SJCRH30 (cell line): ENCODE data around the gene ZFP36L2. TPM values are rescaled to one million over a fixed set of nuclear protein-coding genes. Genes with fewer than 3 reads are reported as not detected.
A peak's percentile ranks its signal among the peaks of the same experiment; 100 is the strongest.

ENCODE experiments used
- DNase-seq, 2 experiments: peaks; one replicate each; pipeline ENCODE4 v3.0.0-alpha.2; 2015 to 2020
- H3K27ac ChIP-seq: fragments of 250-450 bp; sonication (Bioruptor Pico); 2 replicates; pipeline ENCODE4 v1.5.1; 2020; ENCODE audit warnings: mild to moderate bottlenecking, moderate library complexity
- H3K27me3 ChIP-seq: fragments of 250-450 bp; sonication (Bioruptor Pico); 2 replicates; pipeline ENCODE4 v1.5.1; 2020; ENCODE audit warnings: mild to moderate bottlenecking, moderate library complexity
- H3K36me3 ChIP-seq: fragments of 250-450 bp; sonication (Bioruptor Pico); 2 replicates; pipeline ENCODE4 v1.5.1; 2020; ENCODE audit warnings: mild to moderate bottlenecking, moderate library complexity
- H3K4me1 ChIP-seq: fragments of 250-450 bp; sonication (Bioruptor Pico); 2 replicates; pipeline ENCODE4 v1.5.1; 2020; ENCODE audit warnings: mild to moderate bottlenecking, moderate library complexity
- H3K4me3 ChIP-seq: fragments of 250-450 bp; sonication (Bioruptor Pico); 2 replicates; pipeline ENCODE4 v1.5.1; 2020; ENCODE audit warnings: mild to moderate bottlenecking, moderate library complexity
- H3K9me3 ChIP-seq: fragments of 250-450 bp; sonication (Bioruptor Pico); replicated peaks from 2 replicates; pipeline ENCODE4 v1.5.1; 2020; ENCODE audit warnings: mild to moderate bottlenecking, moderate library complexity
- total RNA-seq: library from RNA; depleted of rRNA; stranded (reverse); fragments of >200 nt; shearing (Covaris generic); gene quantifications from 2 replicates; pipeline ENCODE4 v1.2.3, GENCODE V29; 2014

Gene ZFP36L2
- total RNA-seq, 1 experiment from 2014 or later = 5.6 TPM

DNA sequence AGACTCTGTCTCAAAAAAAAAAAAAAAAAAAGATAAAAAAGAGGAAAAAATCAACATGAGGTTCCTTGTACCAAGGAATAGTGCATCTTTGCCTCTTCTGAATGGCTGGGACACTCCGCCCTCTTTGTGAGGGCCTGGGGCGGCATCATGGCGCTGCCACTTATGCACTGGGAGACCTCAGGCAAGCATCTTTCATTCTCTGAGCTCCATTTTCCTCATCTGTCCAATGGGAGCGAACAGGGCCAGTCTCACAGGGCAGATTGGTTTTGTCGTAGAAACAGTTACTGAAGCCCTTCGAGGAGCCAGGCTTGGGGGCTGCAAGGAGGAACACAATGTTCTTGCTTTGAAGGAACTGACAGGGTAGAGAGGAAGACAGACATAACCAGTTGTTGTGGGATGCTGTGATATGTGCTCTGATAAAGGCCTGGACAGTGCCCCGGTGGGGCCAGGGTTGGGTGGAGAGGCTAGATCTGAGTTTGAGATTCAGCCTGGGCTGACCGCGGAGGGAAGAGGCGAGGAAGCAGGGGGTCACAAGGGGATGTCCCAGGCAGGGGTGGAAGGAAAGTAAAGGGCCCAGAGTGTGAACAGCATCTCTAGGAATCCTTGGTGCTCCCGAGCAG, 14.1 kb downstream of the ZFP36L2 start:
- H3K27me3 ChIP-seq = no peaks in the 10 kb centered on the region
- no peaks in the 10 kb centered on the region for H3K36me3 ChIP-seq
- no peak for DNase-seq
- no peaks in the 10 kb centered on the region for H3K9me3 ChIP-seq
- no peak overlapping the region for H3K4me3 ChIP-seq
- H3K4me1 ChIP-seq = no peaks in the 10 kb centered on the region
- H3K27ac ChIP-seq = no peak overlapping the region

- Histone ChIP-seq H3K27me3 (no peaks in the 10 kb centered on the region), H3K36me3 (no peaks in the 10 kb centered on the region), H3K9me3 (no peaks in the 10 kb centered on the region), H3K4me1 (no peaks in the 10 kb centered on the region), H3K27ac (no peak overlapping the region), H3K4me3 (no peak overlapping the region)
- peak; percentile 65 to 67 for DNase-seq
Measured at GRCh38 chr2:43210467-43211303, 15.7 kb downstream of the ZFP36L2 start.

DNA sequence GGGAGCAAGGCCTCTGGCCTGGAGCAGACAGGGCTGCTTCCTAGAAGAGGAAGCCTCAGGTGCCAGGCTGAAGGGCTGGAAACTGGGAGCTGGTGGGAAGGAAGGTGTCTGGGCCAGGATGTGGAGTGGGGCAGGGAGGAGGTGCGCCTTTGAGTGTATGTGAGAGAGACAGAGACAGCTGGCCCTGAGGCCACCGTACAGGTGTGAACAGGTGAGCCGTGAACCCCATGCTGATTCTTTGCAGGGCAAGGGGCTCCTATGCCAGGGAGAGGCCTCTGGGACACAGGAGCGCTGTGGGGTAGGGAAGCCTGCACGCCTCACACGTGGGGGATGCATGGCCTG, 16.3 kb downstream of the ZFP36L2 start:
- Histone ChIP-seq H3K36me3 (no peaks in the 10 kb centered on the region), H3K4me3 (no peak overlapping the region), H3K27ac (no peak overlapping the region), H3K9me3 (no peaks in the 10 kb centered on the region), H3K4me1 (no peaks in the 10 kb centered on the region), H3K27me3 (no peaks in the 10 kb centered on the region)
- DNase-seq = no peak

DNA sequence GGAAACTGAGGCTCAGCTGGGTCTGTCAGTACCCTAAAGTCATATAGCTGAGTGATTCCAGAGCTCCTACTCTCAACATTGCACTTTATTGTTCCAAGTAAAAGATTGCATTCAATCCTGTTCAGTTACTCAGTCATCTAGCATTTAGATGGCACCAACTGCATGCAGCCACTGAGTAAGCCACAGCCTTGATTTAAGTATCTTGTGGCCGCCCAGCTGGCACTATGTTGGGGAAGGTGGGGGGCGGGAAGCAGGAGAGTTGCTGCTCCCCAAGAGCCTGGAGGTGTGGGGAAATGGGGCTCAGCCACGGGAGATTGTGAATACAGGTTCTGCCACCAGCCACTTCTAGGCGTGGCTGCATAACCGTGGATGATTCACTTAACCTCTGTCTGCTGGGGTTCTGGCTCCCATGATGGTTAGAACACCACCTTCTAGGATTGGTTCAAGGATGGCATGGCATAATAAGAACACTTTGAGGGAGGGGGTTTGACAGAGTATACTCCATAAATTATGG, 17.1 kb downstream of the ZFP36L2 start:
- Histone ChIP-seq H3K36me3 (no peaks in the 10 kb centered on the region), H3K27me3 (no peaks in the 10 kb centered on the region), H3K4me1 (no peaks in the 10 kb centered on the region), H3K27ac (no peak overlapping the region), H3K9me3 (no peaks in the 10 kb centered on the region), H3K4me3 (no peak overlapping the region)
- no peak for DNase-seq

DNA sequence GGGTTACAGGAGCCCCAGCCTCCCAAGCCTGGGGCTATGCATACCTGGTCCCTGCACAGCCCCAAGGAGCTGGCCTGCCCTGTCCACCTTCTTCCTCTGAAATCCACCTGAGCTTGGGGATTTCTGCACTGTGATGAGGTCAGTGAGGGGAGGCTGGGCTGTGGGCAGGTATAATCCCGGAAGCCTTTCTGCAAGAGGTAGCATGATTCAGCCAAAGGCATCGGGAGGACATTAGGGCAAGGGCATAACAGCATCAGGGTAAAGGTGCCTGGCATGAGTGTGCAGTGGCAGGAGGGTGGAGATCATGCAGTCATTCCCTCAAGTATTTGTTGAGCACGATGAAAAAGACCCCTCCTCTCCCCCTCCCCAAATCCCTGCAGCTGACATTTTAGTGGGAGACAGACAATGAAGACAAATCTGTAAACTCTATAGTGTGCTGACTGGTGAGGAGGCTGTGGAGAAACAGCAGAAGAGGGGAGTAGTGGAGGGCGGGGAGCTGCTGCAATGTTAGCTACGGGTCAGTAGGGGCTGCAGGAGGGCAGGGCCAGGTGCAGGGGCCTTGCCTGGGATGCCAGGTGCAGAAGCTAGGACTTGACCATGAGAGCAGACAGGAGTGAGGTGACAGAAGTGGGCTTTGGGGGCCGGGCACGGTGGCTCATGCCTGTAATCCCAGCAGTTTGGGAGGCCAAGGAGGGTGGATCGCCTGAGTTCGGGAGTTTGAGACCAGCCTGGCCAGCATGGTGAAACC, 18.7 kb downstream of the ZFP36L2 start:
- DNase-seq = no peak
- Histone ChIP-seq H3K4me1 (no peaks in the 10 kb centered on the region), H3K36me3 (no peaks in the 10 kb centered on the region), H3K27me3 (no peaks in the 10 kb centered on the region), H3K9me3 (no peaks in the 10 kb centered on the region), H3K4me3 (no peak overlapping the region), H3K27ac (no peak overlapping the region)

DNA sequence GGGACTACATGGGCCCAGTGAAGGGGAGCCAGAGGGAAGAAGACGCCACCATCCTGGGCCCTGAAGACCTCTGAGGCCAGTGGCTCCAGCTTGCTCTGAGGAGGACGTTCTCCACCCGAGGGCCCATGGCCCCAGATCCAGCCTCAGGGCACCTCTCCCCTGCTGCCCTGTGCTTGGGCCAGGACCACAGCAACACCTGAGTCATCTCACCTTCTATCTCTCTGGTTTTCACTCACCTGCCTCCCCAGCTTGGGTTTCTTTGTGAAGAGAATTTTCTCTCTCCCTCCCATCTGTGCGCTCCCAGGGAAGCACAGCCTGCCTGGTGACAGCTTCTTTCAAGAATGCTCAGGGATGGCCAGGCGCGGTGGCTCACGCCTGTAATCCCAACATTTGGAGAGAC, 19.8 kb downstream of the ZFP36L2 start:
- no peak overlapping the region for H3K4me3 ChIP-seq
- H3K36me3 ChIP-seq = no peaks in the 10 kb centered on the region
- H3K27ac ChIP-seq = no peak overlapping the region
- no peaks in the 10 kb centered on the region for H3K9me3 ChIP-seq
- no peak for DNase-seq
- H3K27me3 ChIP-seq = no peaks in the 10 kb centered on the region
- no peaks in the 10 kb centered on the region for H3K4me1 ChIP-seq

DNA sequence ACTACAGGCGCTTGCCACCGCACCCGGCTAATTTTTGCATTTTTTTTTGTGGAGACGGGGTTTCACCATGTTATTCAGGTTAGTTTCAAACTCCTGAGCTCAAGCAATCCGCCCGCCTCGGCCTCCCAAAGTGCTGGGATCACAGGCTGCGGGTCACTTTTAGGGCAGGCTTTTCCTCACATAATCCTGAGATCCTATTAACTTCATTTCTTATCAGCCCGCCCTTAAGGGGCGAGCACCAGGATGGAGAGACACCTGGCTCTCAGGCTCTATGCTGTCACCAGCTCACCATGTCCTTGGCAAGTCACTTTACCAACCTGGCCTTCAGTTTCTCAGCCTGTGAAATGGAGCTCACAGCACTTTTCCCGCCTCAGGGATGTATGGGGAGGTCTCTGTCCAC, 23.0 kb downstream of the ZFP36L2 start:
- Histone ChIP-seq H3K27me3 (no peaks in the 10 kb centered on the region), H3K4me1 (no peaks in the 10 kb centered on the region), H3K27ac (no peak overlapping the region), H3K4me3 (no peak overlapping the region), H3K36me3 (no peaks in the 10 kb centered on the region), H3K9me3 (no peaks in the 10 kb centered on the region)
- no peak for DNase-seq

DNA sequence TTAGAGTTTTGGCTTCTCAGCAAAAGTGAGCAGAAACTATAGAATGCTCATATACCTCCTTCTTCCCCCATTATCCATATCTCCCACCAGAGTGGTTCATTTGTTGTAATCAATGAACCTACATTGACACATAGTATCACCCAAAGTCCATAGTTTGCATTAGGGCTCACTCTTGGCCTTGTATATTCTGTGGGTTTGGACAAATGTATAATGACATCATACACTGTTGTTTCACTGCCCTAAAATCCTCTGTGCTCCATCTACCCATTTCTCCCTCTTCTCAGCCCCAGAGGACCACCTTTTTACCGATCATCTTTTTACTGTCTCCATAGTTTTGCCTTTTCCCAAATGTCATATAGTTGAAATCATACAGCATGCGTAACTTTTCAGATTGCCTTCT, 24.1 kb downstream of the ZFP36L2 start:
- Histone ChIP-seq H3K9me3 (no peaks in the 10 kb centered on the region), H3K27ac (no peak overlapping the region), H3K27me3 (no peaks in the 10 kb centered on the region), H3K4me1 (no peaks in the 10 kb centered on the region), H3K4me3 (no peak overlapping the region), H3K36me3 (no peaks in the 10 kb centered on the region)
- DNase-seq = no peak

GRCh38 chr2:43201497-43201896, 24.9 kb downstream of the ZFP36L2 start:
- H3K4me3 ChIP-seq = no peak overlapping the region
- no peak for DNase-seq
- no peaks in the 10 kb centered on the region for H3K9me3 ChIP-seq

GRCh38 chr2:43201016-43201415, 25.4 kb downstream of the ZFP36L2 start:
- Histone ChIP-seq H3K4me3 (no peak overlapping the region), H3K27me3 (no peaks in the 10 kb centered on the region), H3K4me1 (no peaks in the 10 kb centered on the region; the same call in 1 of the 2 replicates), H3K36me3 (no peaks in the 10 kb centered on the region), H3K9me3 (no peaks in the 10 kb centered on the region), H3K27ac (no peak overlapping the region)
- DNase-seq = no peak

More at GRCh38 chr2:43201497-43201896, 24.9 kb downstream of the ZFP36L2 start:
- H3K27ac ChIP-seq = no peak overlapping the region
- H3K36me3 ChIP-seq = no peaks in the 10 kb centered on the region
- H3K4me1 ChIP-seq = no peaks in the 10 kb centered on the region
- no peaks in the 10 kb centered on the region for H3K27me3 ChIP-seq

DNA sequence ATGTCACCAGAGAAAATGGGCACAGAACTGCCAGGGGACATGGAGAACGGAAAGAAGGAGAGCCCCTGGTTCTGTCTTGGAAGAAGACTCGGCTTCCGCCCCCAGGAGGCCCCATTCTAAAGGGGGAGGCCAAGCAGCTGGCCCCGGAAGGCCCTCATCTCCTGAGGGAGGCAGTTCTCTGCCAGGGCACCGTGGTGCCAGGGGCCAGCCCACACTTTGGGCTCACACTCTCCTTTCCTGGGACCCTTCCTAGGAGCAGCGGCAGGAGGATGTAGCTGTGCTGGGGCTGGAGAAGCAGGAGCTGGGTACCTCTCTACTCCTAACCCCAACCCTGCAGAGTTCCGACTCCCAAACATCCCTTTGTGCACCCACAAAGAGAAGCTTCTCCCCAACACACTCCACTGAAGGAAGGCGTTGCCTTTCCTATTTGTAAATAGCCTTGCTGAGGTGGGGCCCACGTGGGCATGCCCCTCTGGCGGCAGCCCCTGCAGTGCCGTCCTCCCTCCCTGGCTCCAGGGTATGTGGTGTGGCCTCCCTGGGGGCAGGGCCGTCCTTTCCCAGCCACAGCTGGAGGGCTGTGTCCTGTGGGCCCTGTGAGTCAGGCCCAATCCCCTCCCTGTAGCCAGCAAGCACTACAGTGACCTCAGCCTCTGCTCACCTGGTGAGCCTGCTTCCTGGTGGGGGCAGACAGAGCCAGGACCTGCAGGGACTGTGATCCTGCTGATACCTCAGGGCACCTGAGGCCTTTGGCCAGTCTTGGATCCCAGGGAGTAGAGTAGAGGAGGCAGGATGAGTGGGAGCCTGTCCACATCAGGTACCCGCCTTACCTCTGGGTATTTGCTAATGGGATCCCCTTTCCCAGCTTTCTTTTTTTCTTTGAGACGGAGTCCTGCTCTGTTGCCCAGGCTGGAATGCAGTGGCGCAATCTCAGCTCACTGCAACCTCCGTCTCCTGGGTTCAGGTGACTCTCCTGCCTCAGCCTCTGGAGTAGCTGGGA, 26.6 kb downstream of the ZFP36L2 start:
- DNase-seq = no peak
- H3K4me1 ChIP-seq = peaks cover 4% of the 10 kb centered on the region; the same call in 1 of the 2 replicates
- H3K36me3 ChIP-seq = no peaks in the 10 kb centered on the region
- no peak overlapping the region for H3K4me3 ChIP-seq
- H3K27me3 ChIP-seq = no peaks in the 10 kb centered on the region
- no peaks in the 10 kb centered on the region for H3K9me3 ChIP-seq
- no peak overlapping the region for H3K27ac ChIP-seq

DNA sequence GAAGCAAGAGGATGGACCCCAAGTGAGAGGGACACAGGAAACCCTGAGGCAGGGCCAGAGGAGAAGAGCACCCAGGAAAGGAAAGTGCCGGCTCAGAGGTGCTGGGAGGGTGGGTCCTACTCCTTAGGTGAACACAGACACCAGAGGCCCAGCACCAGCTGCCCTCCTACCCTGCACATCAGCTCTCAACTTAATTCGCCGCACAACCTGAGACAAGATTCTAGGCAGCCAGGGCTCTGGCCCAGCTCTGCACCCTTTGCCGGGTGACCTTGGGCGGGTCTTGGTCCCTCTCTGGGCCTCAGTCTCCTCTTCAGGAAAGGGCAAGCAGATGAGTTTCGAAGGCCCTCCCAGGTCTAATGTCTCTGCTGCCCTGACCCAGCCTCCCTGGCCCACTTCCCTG, 28.1 kb downstream of the ZFP36L2 start:
- DNase-seq = no peak
- H3K4me3 ChIP-seq = no peak overlapping the region
- no peak overlapping the region for H3K27ac ChIP-seq
- H3K9me3 ChIP-seq = no peaks in the 10 kb centered on the region
- no peaks in the 10 kb centered on the region for H3K27me3 ChIP-seq
- H3K36me3 ChIP-seq = no peaks in the 10 kb centered on the region
- peaks cover 4% of the 10 kb centered on the region; the same call in 1 of the 2 replicates for H3K4me1 ChIP-seq

GRCh38 chr2:43197588-43197896, 28.9 kb downstream of the ZFP36L2 start:
- Histone ChIP-seq H3K9me3 (no peaks in the 10 kb centered on the region), H3K4me3 (no peak overlapping the region), H3K27ac (no peak overlapping the region), H3K36me3 (no peaks in the 10 kb centered on the region), H3K27me3 (no peaks in the 10 kb centered on the region), H3K4me1 (peaks cover 4% of the 10 kb centered on the region; the same call in 1 of the 2 replicates)
- no peak for DNase-seq
